ENCODE measurements around the gene MARCHF5.
"Not testable (repeated sequence)": the region's sequence is repeated elsewhere in the genome, so short reads cannot be mapped to it uniquely, and the experiment has no call there.

- not testable (repeated sequence) for TF ChIP-seq EZH2 (optimal IDR thresholded peaks at IDR 0.05; ENCODE audit: low read depth, low read length); EZH2phosphoT487 (IDR thresholded peaks at IDR 0.05; ENCODE audit: low read length)
- TF ChIP-seq, protein P1, sequence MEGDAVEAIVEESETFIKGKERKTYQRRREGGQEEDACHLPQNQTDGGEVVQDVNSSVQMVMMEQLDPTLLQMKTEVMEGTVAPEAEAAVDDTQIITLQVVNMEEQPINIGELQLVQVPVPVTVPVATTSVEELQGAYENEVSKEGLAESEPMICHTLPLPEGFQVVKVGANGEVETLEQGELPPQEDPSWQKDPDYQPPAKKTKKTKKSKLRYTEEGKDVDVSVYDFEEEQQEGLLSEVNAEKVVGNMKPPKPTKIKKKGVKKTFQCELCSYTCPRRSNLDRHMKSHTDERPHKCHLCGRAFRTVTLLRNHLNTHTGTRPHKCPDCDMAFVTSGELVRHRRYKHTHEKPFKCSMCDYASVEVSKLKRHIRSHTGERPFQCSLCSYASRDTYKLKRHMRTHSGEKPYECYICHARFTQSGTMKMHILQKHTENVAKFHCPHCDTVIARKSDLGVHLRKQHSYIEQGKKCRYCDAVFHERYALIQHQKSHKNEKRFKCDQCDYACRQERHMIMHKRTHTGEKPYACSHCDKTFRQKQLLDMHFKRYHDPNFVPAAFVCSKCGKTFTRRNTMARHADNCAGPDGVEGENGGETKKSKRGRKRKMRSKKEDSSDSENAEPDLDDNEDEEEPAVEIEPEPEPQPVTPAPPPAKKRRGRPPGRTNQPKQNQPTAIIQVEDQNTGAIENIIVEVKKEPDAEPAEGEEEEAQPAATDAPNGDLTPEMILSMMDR (IDR thresholded peaks at IDR 0.05; ENCODE audit: low read length) = not testable (repeated sequence)
Measured at GRCh38 chr10:92393173-92393572, 102.2 kb downstream of the MARCHF5 start.
